ENCODE results near the gene EEF1AKMT1.

The EEF1AKMT1 gene

GRCh38 chr13:20719783-20720182, 54.0 kb downstream of the EEF1AKMT1 start:
- no peak overlapping the region for H3K4me3 Mint-ChIP-seq
- no peak for ATAC-seq (ENCODE audit: low read depth)
- H3K27me3 Mint-ChIP-seq, result peaks cover 5% of the 10 kb centered on the region
- no peak overlapping the region for H3K27ac Mint-ChIP-seq
- H3K4me1 Mint-ChIP-seq, result peaks cover 2% of the 10 kb centered on the region
- H3K9me3 Mint-ChIP-seq, result no peaks in the 10 kb centered on the region
- H3K36me3 Mint-ChIP-seq, result no peaks in the 10 kb centered on the region
- no peak for DNase-seq (ENCODE audit: low spot score in 2 of 2)

GRCh38 chr13:20718958-20719566, 54.7 kb downstream of the EEF1AKMT1 start:
- Mint-ChIP-seq H3K27ac (no peak overlapping the region), H3K9me3 (no peaks in the 10 kb centered on the region), H3K4me3 (no peak overlapping the region), H3K36me3 (no peaks in the 10 kb centered on the region), H3K27me3 (peaks cover 5% of the 10 kb centered on the region), H3K4me1 (peaks cover 2% of the 10 kb centered on the region)
- ATAC-seq (ENCODE audit: low read depth), result no peak
- DNase-seq (ENCODE audit: low spot score in 2 of 2), result no peak

GRCh38 chr13:20717581-20718542, 55.9 kb downstream of the EEF1AKMT1 start:
- H3K4me3 Mint-ChIP-seq, result no peak overlapping the region
- H3K27me3 Mint-ChIP-seq, result peaks cover 6% of the 10 kb centered on the region
- H3K4me1 Mint-ChIP-seq, result peaks cover 3% of the 10 kb centered on the region
- no peak overlapping the region for H3K27ac Mint-ChIP-seq
- H3K9me3 Mint-ChIP-seq, result no peaks in the 10 kb centered on the region
- ATAC-seq (ENCODE audit: low read depth) (no peak), DNase-seq (ENCODE audit: low spot score in 2 of 2) (no peak)
- H3K36me3 Mint-ChIP-seq, result no peaks in the 10 kb centered on the region

- ATAC-seq (ENCODE audit: low read depth) (no peak), DNase-seq (ENCODE audit: low spot score in 2 of 2) (no peak)
- Mint-ChIP-seq H3K27ac (no peak overlapping the region), H3K4me3 (no peak overlapping the region), H3K27me3 (peaks cover 6% of the 10 kb centered on the region), H3K4me1 (peaks cover 7% of the 10 kb centered on the region), H3K36me3 (no peaks in the 10 kb centered on the region), H3K9me3 (no peaks in the 10 kb centered on the region)
Observed at GRCh38 chr13:20716951-20717350, 56.8 kb downstream of the EEF1AKMT1 start.

- no peak for ATAC-seq (ENCODE audit: low read depth)
- Mint-ChIP-seq H3K36me3 (no peaks in the 10 kb centered on the region), H3K4me1 (peaks cover 5% of the 10 kb centered on the region), H3K27ac (no peak overlapping the region), H3K27me3 (peaks cover 1% of the 10 kb centered on the region), H3K9me3 (no peaks in the 10 kb centered on the region), H3K4me3 (no peak overlapping the region)
- no peak for DNase-seq (ENCODE audit: low spot score in 2 of 2)
Observed at GRCh38 chr13:20715330-20715712, 58.4 kb downstream of the EEF1AKMT1 start.

GRCh38 chr13:20714563-20715329, 59.0 kb downstream of the EEF1AKMT1 start:
- H3K36me3 Mint-ChIP-seq, result no peaks in the 10 kb centered on the region
- peaks cover 5% of the 10 kb centered on the region for H3K4me1 Mint-ChIP-seq
- H3K9me3 Mint-ChIP-seq, result no peaks in the 10 kb centered on the region
- H3K4me3 Mint-ChIP-seq, result no peak overlapping the region
- DNase-seq (ENCODE audit: low spot score in 2 of 2) (no peak), ATAC-seq (ENCODE audit: low read depth) (no peak)
- peaks cover 1% of the 10 kb centered on the region for H3K27me3 Mint-ChIP-seq
- H3K27ac Mint-ChIP-seq, result no peak overlapping the region

GRCh38 chr13:20714161-20714560, 59.6 kb downstream of the EEF1AKMT1 start:
- no peak overlapping the region for H3K27ac Mint-ChIP-seq
- no peak overlapping the region for H3K4me3 Mint-ChIP-seq
- ATAC-seq (ENCODE audit: low read depth), result no peak
- peaks cover 1% of the 10 kb centered on the region for H3K27me3 Mint-ChIP-seq
- no peaks in the 10 kb centered on the region for H3K9me3 Mint-ChIP-seq
- no peaks in the 10 kb centered on the region for H3K36me3 Mint-ChIP-seq
- peaks cover 5% of the 10 kb centered on the region for H3K4me1 Mint-ChIP-seq
- DNase-seq (ENCODE audit: low spot score in 2 of 2), result no peak

GRCh38 chr13:20713751-20714150, 60.0 kb downstream of the EEF1AKMT1 start:
- H3K27ac Mint-ChIP-seq, result no peak overlapping the region
- no peak for DNase-seq (ENCODE audit: low spot score in 2 of 2)
- ATAC-seq (ENCODE audit: low read depth), result no peak
- no peaks in the 10 kb centered on the region for H3K9me3 Mint-ChIP-seq
- no peak overlapping the region for H3K4me3 Mint-ChIP-seq
- H3K4me1 Mint-ChIP-seq, result peaks cover 5% of the 10 kb centered on the region
- H3K27me3 Mint-ChIP-seq, result peaks cover 1% of the 10 kb centered on the region
- no peaks in the 10 kb centered on the region for H3K36me3 Mint-ChIP-seq

GRCh38 chr13:20713014-20713376, 60.8 kb downstream of the EEF1AKMT1 start:
- Mint-ChIP-seq H3K9me3 (no peaks in the 10 kb centered on the region), H3K4me3 (no peak overlapping the region), H3K36me3 (no peaks in the 10 kb centered on the region), H3K27me3 (peaks cover 1% of the 10 kb centered on the region), H3K4me1 (peaks cover 5% of the 10 kb centered on the region), H3K27ac (no peak overlapping the region)
- ATAC-seq (ENCODE audit: low read depth), result no peak
- DNase-seq (ENCODE audit: low spot score in 2 of 2), result no peak

- Mint-ChIP-seq H3K27me3 (peaks cover 1% of the 10 kb centered on the region), H3K27ac (no peak overlapping the region)
- ATAC-seq (ENCODE audit: low read depth), result no peak
Observed at GRCh38 chr13:20711301-20712044, 62.3 kb downstream of the EEF1AKMT1 start.

GRCh38 chr13:20709782-20710181, 64.0 kb downstream of the EEF1AKMT1 start:
- ATAC-seq (ENCODE audit: low read depth) (no peak), DNase-seq (ENCODE audit: low spot score in 2 of 2) (no peak)
- peaks cover 5% of the 10 kb centered on the region for H3K4me1 Mint-ChIP-seq
- no peak overlapping the region for H3K4me3 Mint-ChIP-seq
- no peaks in the 10 kb centered on the region for H3K36me3 Mint-ChIP-seq
- H3K9me3 Mint-ChIP-seq, result peaks cover 2% of the 10 kb centered on the region
- H3K27me3 Mint-ChIP-seq, result peaks cover 1% of the 10 kb centered on the region
- no peak overlapping the region for H3K27ac Mint-ChIP-seq

More at GRCh38 chr13:20711301-20712044, 62.3 kb downstream of the EEF1AKMT1 start:
- Mint-ChIP-seq H3K4me1 (peaks cover 5% of the 10 kb centered on the region), H3K9me3 (peaks cover 1% of the 10 kb centered on the region), H3K4me3 (no peak overlapping the region), H3K36me3 (no peaks in the 10 kb centered on the region)
- DNase-seq (ENCODE audit: low spot score in 2 of 2), result no peak

- Mint-ChIP-seq H3K4me3 (no peak overlapping the region), H3K9me3 (peaks cover 2% of the 10 kb centered on the region), H3K36me3 (no peaks in the 10 kb centered on the region), H3K4me1 (peaks cover 5% of the 10 kb centered on the region), H3K27ac (no peak overlapping the region), H3K27me3 (peaks cover 1% of the 10 kb centered on the region)
- ATAC-seq (ENCODE audit: low read depth) (no peak), DNase-seq (ENCODE audit: low spot score in 2 of 2) (no peak)
Observed at GRCh38 chr13:20709369-20709768, 64.4 kb downstream of the EEF1AKMT1 start.

GRCh38 chr13:20708216-20708615, 65.5 kb downstream of the EEF1AKMT1 start:
- H3K36me3 Mint-ChIP-seq, result no peaks in the 10 kb centered on the region
- no peak overlapping the region for H3K4me3 Mint-ChIP-seq
- peaks cover 2% of the 10 kb centered on the region for H3K9me3 Mint-ChIP-seq
- ATAC-seq (ENCODE audit: low read depth), result no peak
- H3K4me1 Mint-ChIP-seq, result peaks cover 5% of the 10 kb centered on the region
- H3K27ac Mint-ChIP-seq, result no peak overlapping the region
- no peak for DNase-seq (ENCODE audit: low spot score in 2 of 2)
- peaks cover 1% of the 10 kb centered on the region for H3K27me3 Mint-ChIP-seq
